OCI-LY7 (cell line): ENCODE data around the gene XKR7.

Experiments
- EZH2phosphoT487 ChIP-seq: fragments of 200-600 bp; sonication (generic); IDR thresholded peaks from 2 replicates; pipeline ENCODE4 v1.6.1; 2018; ENCODE audit warnings: low read depth, borderline replicate concordance, mild to moderate bottlenecking, mixed run types, antibody characterized with exemption, low read length, moderate library complexity, mixed read lengths
- TF ChIP-seq, protein P1 (sequence below): fragments of 200-600 bp; sonication (generic); conservative IDR thresholded peaks from 2 replicates; pipeline ENCODE4 v1.5.1; 2014; ENCODE audit warnings: mild to moderate bottlenecking, antibody characterized with exemption, low read length, moderate library complexity, mixed read lengths

- TF ChIP-seq, protein P1, sequence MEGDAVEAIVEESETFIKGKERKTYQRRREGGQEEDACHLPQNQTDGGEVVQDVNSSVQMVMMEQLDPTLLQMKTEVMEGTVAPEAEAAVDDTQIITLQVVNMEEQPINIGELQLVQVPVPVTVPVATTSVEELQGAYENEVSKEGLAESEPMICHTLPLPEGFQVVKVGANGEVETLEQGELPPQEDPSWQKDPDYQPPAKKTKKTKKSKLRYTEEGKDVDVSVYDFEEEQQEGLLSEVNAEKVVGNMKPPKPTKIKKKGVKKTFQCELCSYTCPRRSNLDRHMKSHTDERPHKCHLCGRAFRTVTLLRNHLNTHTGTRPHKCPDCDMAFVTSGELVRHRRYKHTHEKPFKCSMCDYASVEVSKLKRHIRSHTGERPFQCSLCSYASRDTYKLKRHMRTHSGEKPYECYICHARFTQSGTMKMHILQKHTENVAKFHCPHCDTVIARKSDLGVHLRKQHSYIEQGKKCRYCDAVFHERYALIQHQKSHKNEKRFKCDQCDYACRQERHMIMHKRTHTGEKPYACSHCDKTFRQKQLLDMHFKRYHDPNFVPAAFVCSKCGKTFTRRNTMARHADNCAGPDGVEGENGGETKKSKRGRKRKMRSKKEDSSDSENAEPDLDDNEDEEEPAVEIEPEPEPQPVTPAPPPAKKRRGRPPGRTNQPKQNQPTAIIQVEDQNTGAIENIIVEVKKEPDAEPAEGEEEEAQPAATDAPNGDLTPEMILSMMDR, result no peak
- no peak for TF ChIP-seq EZH2phosphoT487
These were observed 11.1 kb upstream of the XKR7 start for GRCh38 chr20:31956556-31957526.
